Pons (tissue), 1 donor: ENCODE results near the gene CIITA.
A peak's percentile ranks its signal among the peaks of the same experiment; 100 is the strongest.
"Not testable (repeated sequence)": the region's sequence is repeated elsewhere in the genome, so short reads cannot be mapped to it uniquely, and the experiment has no call there.

Experiments used
- DNase-seq: peaks from one replicate; pipeline ENCODE4 v3.0.0-alpha.2; 2016; ENCODE audit warnings: low spot score

CIITA gene

DNA sequence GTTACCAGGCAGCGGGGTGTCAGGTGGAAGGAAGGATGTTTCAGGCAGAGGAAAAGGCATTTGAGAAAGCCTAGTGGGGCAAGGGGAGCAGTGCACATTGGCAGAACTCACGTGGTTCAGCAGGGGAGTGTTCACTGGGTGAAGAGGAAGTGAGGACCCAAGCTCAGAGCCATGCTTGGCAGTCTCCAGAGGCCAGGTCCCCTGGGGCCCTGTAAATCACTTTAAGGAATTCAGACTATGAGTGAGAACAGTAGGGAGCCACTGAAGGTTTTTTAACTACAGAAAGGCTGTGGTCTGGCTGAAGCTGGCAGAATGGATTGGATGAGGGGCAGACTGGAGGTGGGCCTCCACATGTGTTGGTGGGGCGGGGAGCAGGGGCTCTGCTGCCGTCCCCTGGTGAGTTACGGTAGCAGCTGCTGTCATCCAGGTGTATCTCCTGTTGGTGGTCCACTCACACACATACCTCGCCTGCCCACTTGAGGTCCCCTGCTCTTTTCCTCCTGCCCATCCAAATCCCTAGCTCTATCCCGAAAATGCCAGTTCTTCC, 72.5 kb downstream of the CIITA start:
- no peak for DNase-seq

DNA sequence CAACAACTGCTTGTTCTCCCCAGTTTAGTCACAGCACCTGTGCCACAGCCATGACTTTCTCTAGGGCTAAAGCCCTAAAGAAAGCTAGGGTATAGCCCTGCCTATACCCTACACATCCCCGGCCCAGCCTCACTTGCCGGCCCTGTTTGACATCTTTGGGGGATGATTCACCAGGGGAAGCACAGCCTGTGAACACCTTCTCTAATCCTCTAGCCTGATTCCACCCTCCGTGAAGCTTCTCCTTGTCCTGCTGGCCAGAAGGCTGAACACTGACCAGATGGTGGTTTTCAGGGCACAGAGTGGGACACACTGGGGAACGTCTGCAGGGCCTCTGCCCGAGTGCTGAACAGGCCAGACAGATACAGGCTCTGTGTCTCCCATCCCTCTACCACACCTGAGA, 73.4 kb downstream of the CIITA start:
- no peak for DNase-seq

- no peak for DNase-seq
Observed at GRCh38 chr16:10951026-10951425, 74.0 kb downstream of the CIITA start.

- no peak for DNase-seq
Observed at GRCh38 chr16:10954903-10955302, 77.9 kb downstream of the CIITA start.

- DNase-seq = no peak
Observed at GRCh38 chr16:10957771-10958482, 80.9 kb downstream of the CIITA start.

DNA sequence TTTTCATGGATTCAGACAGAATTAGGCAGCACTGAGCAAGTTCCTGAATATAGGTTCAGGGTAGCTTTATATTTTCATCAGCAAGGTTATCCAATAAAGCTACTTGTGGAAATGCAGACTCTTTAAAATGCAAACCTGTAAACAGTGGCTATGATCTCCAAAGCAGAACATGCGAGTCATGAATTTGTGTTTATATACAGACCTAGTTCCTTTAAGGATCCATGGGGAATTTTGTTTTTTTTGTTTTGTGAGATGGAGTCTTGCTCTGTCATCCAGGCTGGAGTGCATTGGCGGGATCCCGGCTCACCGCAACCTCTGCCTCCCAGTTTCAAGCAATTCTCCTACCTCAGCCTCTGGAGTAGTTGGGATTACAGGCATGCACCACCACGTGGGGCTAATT, 82.2 kb downstream of the CIITA start:
- DNase-seq = no peak

GRCh38 chr16:10961231-10961630, 84.2 kb downstream of the CIITA start:
- DNase-seq = no peak

DNA sequence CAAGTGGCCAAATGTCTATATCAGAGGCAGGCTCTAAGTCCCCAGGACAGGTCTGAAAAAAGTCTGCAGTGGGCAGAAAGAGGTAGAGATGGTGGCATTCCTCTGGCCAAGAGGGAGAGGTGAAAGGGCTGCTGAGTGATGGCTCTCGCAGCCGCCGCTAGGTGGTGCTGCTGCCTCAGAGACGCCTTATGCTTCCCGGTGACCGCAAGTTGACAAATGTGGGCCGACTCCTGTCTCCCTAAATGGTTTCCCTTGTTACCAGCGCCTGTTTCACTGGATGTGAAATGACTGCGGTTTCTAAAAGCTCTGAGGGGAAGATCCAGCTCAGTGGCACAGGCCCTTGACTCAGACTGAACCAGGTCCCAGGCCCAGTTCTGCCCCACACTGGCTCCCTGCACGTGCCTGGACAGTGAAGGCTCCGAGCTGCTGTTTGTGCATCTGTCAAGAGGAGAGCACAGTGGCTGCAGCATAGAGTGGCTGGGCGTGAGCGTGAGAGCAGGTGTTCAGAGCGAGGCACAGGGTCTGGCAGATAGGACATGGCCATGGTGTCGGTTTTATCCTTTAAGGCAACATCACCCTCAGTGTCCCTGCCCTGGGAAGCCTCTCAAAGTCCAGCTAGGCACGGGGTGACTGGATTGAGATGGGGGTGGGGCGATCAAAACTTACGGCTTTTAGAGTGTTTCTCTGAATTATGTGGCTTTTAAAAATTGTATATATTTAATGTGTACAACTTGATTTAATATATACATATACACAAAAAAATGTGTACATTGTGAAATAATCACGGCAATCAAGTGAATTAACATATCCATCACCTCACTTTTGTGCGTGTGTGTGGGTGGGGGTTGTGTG, 87.3 kb downstream of the CIITA start:
- DNase-seq = peak; percentile 78

GRCh38 chr16:10964891-10965326, 87.9 kb downstream of the CIITA start:
- DNase-seq = no peak

DNA sequence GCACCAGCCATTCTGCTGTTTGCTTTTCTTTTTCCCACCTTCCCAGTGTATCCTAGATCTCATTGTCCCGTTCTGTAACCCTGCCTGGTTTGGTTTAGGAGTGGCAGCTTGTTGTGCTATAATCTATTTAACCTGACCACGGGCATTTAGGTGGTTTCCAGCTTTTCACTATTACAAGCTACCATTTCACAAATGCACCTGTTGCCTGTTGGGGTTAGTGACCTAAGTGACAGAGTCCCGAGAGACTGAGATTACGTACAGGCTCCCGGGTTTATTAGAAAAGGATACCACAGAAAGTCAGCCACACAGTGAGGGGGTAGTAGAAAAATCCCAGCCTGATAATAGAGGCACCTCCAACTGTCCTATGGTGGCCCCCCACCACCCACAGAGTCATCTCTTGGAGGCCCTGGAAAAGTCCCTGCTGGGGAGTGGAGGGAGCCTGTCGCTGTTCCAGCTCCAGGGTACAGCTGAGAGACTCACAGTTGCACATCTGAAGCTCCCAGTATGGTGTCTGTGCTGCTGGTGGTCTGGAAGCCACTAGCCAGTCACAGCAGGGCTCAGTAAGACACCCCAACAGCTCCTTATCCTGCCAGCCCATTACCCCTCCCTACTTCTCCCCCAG, 88.5 kb downstream of the CIITA start:
- no peak for DNase-seq

DNA sequence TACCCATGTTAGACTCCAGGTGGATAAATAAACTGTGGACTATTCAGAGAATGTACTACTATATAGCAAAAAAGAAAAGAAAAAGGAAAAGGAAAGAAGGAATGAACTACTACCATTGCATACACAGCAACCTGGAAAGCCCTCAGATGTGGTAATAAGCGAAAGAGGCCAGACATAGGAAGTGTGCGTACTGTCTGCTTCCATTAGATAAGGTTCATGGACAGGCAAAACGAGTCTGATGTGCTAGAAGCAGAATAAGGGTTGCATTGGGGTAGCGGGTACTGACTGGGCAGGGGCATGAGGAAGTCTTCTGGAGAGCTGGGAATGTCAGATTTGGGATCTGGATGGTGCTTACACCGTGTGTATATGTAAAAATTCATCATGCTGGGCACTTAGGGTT, 89.1 kb downstream of the CIITA start:
- DNase-seq = no peak

- DNase-seq = not testable (repeated sequence)
Observed at GRCh38 chr16:10966559-10966958, 89.6 kb downstream of the CIITA start.

DNA sequence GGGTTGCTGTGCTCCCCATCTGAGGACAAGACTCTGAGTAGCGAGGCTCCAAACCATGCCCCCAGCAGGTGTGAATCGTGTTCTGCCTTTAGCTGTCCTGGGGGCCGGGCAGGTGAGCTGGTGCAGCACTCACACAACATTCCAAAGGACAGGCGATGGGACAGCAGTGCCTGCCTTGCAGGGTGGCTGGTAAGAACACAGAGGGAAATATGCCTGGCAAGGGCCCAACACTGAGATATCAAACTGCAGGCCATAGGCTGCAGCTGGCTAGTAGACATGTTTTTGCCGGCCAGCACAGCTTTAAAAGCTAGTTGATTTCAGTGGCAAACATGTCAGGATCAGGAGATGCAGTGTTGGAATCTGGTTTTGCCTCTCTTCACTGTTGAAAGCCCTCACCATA, 91.0 kb downstream of the CIITA start:
- DNase-seq = no peak

DNA sequence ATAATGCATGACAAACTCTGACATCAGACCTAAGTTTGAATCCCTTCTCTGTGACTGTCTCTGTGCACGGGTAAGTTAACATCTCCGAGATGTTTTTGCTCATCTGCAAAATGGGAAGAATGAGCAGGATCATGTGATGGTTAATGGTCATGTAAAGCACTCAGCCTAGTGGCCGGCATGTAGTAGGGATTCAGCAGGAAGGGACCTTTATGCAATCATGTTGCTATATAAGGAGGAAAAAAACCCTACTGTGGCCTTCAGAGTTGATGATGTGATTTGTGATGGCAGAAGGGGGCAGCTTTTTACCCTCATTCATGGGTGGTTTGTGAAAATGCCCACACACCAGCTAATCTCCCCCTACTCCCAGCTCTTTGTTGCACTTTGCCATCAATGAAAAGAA, 91.5 kb downstream of the CIITA start:
- no peak for DNase-seq

DNA sequence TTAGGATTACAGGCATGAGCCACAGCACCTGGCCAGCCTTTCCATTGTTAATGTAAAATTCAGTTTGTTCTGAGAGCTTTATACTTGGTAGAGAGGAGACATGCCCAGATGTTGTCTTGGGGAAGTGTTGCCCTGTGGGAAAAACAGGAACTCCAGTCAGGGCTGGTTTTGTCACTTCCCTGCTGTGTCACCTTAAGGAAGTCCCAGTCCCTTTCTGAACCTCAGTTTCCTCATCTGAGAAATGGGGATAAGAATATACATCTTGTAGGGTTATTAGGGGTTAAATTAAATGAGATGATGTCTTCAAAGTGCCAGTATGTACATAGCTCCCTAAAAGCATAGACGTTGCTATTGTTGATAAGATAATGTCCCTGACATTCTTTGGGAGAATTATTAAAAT, 92.6 kb downstream of the CIITA start:
- DNase-seq = no peak

DNA sequence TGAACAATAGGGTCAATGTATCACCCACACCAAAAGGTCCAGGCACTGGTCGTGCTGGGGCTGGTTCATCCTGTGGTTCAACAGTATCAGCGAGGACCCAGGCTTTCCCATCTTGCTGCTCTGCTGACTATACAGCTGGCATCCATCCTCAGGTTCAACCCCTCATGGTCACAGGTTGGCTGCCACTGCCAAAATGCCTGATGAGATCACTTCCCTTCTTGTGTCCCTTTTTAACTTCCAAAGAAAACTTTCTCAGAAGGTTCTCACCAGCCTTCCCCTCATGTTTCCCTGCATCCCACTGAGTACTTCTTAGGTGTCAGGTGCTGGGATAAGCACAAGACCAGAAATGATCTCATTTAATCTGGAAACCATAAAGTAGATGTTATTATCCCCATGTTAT, 93.1 kb downstream of the CIITA start:
- no peak for DNase-seq

DNA sequence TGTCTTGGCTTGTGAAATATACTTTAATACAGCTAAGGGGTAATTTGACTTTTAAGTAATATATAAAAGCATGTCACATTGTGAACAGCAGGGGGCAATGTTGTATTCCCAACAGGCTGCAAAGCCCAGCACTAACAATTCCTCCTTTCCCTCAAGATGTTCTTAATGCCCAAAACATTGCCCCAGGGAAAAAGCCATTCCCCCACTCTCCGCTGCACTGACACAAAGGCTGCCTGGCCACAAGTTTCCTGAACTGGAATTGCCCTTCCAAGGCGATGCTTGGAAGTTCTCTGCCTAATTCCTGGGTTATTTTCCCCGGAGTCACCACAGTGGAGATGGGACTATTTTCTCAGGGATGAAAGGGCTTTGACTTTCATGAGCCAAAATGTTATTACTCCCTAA, 94.6 kb downstream of the CIITA start:
- DNase-seq = peak; percentile 80

DNA sequence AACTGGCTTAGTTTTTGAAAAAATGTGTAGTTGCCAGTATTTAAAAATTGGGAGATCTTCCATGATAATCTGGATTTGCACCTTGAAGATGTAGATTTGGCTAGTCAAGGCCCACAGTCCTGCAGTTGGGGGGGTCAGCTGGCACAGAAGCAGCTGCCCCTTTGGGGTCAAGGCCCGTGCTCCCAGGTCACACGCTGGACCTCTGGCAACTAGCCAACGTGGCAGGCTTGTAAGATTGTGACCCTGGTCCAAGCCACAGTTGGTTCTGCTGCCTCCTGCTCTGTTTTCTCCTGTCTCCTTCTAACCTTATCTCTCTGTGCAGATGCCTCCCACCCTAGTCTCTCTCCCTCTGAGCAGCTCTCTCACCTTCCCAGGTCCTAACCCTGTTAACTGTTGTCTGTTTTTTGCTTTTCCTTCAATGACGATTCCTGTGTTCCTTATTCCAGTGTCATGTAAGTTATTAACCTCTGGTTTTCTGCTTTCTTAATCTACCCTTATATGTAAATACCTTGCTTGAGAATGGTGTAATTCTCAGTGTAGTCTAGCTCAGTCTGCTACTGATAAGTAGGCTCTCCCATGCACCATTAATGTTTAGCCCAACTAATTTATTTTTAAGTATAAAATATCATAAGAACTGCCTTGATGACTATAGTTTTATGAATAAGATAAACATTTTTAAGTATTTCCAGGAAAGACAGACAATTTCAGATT, 95.3 kb downstream of the CIITA start:
- no peak for DNase-seq

- no peak for DNase-seq
Observed at GRCh38 chr16:10972819-10973464, 95.9 kb downstream of the CIITA start.

DNA sequence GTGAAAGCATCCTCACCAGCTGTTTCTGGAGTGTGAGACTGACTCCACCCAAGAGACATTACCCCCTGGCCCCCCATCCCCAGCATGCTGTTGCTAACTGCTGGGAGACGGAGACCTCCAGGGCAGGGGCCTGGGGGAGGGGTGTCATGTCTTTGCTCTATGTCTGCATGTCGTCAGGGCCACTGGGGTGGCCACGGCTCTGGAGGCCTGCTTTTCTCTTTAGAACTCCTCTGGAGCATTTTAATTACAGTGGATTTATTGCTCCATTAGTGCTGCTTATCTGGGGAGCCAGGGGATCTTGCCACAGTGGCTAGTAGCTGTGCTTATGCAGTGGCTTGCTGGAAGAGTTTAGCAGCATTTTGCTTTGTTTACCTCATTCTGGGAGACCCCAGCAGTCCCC, 99.6 kb downstream of the CIITA start:
- no peak for DNase-seq

DNA sequence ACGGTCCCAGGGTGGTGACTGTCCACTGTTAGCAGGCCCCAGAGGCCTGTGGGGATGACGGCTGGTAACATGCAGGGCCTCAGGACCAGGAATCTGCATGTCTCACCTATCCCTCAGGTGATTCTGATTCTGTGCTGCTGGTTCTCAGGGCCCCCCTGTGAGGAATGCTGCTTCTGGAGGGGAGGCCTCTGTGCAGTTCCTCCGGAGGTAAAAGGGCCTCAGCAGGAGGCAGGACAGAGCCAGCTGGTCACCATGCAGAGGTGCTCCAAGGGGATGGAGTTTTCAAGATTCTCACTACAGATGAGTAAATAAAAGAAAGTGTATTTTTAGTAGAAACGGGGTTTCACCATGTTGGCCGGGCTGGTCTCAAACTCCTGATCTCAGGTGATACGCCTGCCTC, 101.1 kb downstream of the CIITA start:
- no peak for DNase-seq
